K562 (cell line): ENCODE measurements around the gene RAMAC.

Experiments used
- BDP1 ChIP-seq: IDR thresholded peaks from 3 replicates; pipeline ENCODE4 v1.6.1; 2011; ENCODE audit not compliant: insufficient read length, insufficient read depth
- E2F4 ChIP-seq: sonication (generic); formaldehyde crosslinking; IDR thresholded peaks from 2 replicates; pipeline ENCODE4 v1.8.0; 2022; ENCODE audit warnings: mild to moderate bottlenecking, low read depth, missing genetic modification reagents
- EGR1 ChIP-seq: fragments of 450-650 bp; conservative IDR thresholded peaks from 2 replicates; pipeline ENCODE4 v1.6.1; 2017; ENCODE audit warnings: mild to moderate bottlenecking
- MLX ChIP-seq, 2 experiments: fragments of 450-650 bp in 1 of 2; sonication (generic) in 1 of 2; formaldehyde crosslinking; conservative IDR thresholded peaks; 2 replicates each; pipeline versions ENCODE4 v1.4.0 to v1.8.1; 2020 to 2022; ENCODE audit warnings: mild to moderate bottlenecking in 1 of 2, missing genetic modification reagents in 1 of 2
- SP2 ChIP-seq: IDR thresholded peaks from 2 replicates; pipeline ENCODE4 v1.6.1; 2011; ENCODE audit warnings: mild to moderate bottlenecking, low read depth, low read length, moderate library complexity; ENCODE audit not compliant: poor library complexity, severe bottlenecking; ENCODE audit errors: extremely low read depth
- ZNF644 ChIP-seq: fragments of 200-800 bp; sonication (Bioruptor generic); IDR thresholded peaks from 2 replicates; pipeline ENCODE4 v1.6.1; 2016; ENCODE audit warnings: low read depth, missing genetic modification characterization, missing compliant biosample characterization
- TF ChIP-seq, protein P1 (sequence below): fragments of 200-800 bp; sonication (Bioruptor generic); IDR thresholded peaks from 2 replicates; pipeline ENCODE4 v1.6.1; 2016; ENCODE audit warnings: missing genetic modification characterization, missing compliant biosample characterization
- TF ChIP-seq, protein P2 (sequence below): sonication (generic); formaldehyde crosslinking; IDR thresholded peaks from 2 replicates; pipeline ENCODE4 v1.8.1; 2023; ENCODE audit warnings: mild to moderate bottlenecking, missing genetic modification reagents
- TF ChIP-seq, protein P3 (sequence below): fragments of 200-600 bp; sonication (generic); IDR thresholded peaks from one replicate; pipeline ENCODE4 v1.6.1; 2012; ENCODE audit warnings: mild to moderate bottlenecking, low read depth, low read length, inconsistent platforms

DNA sequence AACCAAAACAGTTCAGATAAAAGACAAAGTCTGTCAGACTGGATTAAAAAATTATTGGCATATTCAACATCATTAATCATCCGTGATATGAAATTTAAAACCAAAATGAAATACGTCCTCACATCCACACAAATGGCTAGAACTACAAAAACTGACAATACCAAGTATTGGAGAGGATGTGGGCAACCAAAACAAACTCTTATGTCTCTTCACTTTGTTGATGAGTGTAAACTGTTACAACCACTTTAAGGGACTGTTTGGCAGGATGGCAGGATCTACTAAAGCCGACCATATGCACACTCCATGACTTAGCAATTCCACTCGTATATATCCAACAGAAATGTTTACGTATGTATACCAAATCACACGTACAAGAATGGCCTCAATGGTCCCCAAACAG is 50.2 kb downstream of the RAMAC start:
- TF ChIP-seq MLX (CRISPR knock-in tag; conservative IDR thresholded peaks at IDR 0.05), result no peak
- no peak for TF ChIP-seq BDP1
- TF ChIP-seq ZNF644 (tag), result no peak
- TF ChIP-seq SP2, result no peak
- TF ChIP-seq E2F4 (CRISPR knock-in tag), result no peak
- TF ChIP-seq, protein P1, sequence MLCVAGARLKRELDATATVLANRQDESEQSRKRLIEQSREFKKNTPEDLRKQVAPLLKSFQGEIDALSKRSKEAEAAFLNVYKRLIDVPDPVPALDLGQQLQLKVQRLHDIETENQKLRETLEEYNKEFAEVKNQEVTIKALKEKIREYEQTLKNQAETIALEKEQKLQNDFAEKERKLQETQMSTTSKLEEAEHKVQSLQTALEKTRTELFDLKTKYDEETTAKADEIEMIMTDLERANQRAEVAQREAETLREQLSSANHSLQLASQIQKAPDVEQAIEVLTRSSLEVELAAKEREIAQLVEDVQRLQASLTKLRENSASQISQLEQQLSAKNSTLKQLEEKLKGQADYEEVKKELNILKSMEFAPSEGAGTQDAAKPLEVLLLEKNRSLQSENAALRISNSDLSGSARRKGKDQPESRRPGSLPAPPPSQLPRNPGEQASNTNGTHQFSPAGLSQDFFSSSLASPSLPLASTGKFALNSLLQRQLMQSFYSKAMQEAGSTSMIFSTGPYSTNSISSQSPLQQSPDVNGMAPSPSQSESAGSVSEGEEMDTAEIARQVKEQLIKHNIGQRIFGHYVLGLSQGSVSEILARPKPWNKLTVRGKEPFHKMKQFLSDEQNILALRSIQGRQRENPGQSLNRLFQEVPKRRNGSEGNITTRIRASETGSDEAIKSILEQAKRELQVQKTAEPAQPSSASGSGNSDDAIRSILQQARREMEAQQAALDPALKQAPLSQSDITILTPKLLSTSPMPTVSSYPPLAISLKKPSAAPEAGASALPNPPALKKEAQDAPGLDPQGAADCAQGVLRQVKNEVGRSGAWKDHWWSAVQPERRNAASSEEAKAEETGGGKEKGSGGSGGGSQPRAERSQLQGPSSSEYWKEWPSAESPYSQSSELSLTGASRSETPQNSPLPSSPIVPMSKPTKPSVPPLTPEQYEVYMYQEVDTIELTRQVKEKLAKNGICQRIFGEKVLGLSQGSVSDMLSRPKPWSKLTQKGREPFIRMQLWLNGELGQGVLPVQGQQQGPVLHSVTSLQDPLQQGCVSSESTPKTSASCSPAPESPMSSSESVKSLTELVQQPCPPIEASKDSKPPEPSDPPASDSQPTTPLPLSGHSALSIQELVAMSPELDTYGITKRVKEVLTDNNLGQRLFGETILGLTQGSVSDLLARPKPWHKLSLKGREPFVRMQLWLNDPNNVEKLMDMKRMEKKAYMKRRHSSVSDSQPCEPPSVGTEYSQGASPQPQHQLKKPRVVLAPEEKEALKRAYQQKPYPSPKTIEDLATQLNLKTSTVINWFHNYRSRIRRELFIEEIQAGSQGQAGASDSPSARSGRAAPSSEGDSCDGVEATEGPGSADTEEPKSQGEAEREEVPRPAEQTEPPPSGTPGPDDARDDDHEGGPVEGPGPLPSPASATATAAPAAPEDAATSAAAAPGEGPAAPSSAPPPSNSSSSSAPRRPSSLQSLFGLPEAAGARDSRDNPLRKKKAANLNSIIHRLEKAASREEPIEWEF (CRISPR knock-in tag), result no peak
- TF ChIP-seq, protein P2, sequence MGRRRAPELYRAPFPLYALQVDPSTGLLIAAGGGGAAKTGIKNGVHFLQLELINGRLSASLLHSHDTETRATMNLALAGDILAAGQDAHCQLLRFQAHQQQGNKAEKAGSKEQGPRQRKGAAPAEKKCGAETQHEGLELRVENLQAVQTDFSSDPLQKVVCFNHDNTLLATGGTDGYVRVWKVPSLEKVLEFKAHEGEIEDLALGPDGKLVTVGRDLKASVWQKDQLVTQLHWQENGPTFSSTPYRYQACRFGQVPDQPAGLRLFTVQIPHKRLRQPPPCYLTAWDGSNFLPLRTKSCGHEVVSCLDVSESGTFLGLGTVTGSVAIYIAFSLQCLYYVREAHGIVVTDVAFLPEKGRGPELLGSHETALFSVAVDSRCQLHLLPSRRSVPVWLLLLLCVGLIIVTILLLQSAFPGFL (CRISPR knock-in tag), result no peak
- TF ChIP-seq EGR1, result no peak
- TF ChIP-seq, protein P3, sequence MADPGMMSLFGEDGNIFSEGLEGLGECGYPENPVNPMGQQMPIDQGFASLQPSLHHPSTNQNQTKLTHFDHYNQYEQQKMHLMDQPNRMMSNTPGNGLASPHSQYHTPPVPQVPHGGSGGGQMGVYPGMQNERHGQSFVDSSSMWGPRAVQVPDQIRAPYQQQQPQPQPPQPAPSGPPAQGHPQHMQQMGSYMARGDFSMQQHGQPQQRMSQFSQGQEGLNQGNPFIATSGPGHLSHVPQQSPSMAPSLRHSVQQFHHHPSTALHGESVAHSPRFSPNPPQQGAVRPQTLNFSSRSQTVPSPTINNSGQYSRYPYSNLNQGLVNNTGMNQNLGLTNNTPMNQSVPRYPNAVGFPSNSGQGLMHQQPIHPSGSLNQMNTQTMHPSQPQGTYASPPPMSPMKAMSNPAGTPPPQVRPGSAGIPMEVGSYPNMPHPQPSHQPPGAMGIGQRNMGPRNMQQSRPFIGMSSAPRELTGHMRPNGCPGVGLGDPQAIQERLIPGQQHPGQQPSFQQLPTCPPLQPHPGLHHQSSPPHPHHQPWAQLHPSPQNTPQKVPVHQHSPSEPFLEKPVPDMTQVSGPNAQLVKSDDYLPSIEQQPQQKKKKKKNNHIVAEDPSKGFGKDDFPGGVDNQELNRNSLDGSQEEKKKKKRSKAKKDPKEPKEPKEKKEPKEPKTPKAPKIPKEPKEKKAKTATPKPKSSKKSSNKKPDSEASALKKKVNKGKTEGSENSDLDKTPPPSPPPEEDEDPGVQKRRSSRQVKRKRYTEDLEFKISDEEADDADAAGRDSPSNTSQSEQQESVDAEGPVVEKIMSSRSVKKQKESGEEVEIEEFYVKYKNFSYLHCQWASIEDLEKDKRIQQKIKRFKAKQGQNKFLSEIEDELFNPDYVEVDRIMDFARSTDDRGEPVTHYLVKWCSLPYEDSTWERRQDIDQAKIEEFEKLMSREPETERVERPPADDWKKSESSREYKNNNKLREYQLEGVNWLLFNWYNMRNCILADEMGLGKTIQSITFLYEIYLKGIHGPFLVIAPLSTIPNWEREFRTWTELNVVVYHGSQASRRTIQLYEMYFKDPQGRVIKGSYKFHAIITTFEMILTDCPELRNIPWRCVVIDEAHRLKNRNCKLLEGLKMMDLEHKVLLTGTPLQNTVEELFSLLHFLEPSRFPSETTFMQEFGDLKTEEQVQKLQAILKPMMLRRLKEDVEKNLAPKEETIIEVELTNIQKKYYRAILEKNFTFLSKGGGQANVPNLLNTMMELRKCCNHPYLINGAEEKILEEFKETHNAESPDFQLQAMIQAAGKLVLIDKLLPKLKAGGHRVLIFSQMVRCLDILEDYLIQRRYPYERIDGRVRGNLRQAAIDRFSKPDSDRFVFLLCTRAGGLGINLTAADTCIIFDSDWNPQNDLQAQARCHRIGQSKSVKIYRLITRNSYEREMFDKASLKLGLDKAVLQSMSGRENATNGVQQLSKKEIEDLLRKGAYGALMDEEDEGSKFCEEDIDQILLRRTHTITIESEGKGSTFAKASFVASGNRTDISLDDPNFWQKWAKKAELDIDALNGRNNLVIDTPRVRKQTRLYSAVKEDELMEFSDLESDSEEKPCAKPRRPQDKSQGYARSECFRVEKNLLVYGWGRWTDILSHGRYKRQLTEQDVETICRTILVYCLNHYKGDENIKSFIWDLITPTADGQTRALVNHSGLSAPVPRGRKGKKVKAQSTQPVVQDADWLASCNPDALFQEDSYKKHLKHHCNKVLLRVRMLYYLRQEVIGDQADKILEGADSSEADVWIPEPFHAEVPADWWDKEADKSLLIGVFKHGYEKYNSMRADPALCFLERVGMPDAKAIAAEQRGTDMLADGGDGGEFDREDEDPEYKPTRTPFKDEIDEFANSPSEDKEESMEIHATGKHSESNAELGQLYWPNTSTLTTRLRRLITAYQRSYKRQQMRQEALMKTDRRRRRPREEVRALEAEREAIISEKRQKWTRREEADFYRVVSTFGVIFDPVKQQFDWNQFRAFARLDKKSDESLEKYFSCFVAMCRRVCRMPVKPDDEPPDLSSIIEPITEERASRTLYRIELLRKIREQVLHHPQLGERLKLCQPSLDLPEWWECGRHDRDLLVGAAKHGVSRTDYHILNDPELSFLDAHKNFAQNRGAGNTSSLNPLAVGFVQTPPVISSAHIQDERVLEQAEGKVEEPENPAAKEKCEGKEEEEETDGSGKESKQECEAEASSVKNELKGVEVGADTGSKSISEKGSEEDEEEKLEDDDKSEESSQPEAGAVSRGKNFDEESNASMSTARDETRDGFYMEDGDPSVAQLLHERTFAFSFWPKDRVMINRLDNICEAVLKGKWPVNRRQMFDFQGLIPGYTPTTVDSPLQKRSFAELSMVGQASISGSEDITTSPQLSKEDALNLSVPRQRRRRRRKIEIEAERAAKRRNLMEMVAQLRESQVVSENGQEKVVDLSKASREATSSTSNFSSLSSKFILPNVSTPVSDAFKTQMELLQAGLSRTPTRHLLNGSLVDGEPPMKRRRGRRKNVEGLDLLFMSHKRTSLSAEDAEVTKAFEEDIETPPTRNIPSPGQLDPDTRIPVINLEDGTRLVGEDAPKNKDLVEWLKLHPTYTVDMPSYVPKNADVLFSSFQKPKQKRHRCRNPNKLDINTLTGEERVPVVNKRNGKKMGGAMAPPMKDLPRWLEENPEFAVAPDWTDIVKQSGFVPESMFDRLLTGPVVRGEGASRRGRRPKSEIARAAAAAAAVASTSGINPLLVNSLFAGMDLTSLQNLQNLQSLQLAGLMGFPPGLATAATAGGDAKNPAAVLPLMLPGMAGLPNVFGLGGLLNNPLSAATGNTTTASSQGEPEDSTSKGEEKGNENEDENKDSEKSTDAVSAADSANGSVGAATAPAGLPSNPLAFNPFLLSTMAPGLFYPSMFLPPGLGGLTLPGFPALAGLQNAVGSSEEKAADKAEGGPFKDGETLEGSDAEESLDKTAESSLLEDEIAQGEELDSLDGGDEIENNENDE, result no peak
